ENCODE results near the gene KRT79. TPM values are rescaled to one million over a fixed set of nuclear protein-coding genes. Genes with fewer than 3 reads are reported as not detected.

The KRT79 gene
- total RNA-seq, 1 donor from 2014 or later, result not detected

- TF ChIP-seq CTCF (IDR thresholded peaks at IDR 0.05; ENCODE audit: partially characterized antibody, unreplicated experiment), result no peak
- peaks cover under 1% of the 10 kb centered on the region for H3K9me3 Mint-ChIP-seq (ENCODE audit: unreplicated experiment)
These were observed 42.6 kb downstream of the KRT79 start for GRCh38 chr12:52791271-52792184.

GRCh38 chr12:52790427-52791270 is 43.5 kb downstream of the KRT79 start:
- no peak for TF ChIP-seq CTCF (IDR thresholded peaks at IDR 0.05; ENCODE audit: partially characterized antibody, unreplicated experiment)
- H3K27ac Mint-ChIP-seq (ENCODE audit: unreplicated experiment), result no peak overlapping the region
- H3K9me3 Mint-ChIP-seq (ENCODE audit: unreplicated experiment), result no peaks in the 10 kb centered on the region
- H3K36me3 Mint-ChIP-seq (ENCODE audit: unreplicated experiment), result no peaks in the 10 kb centered on the region
- no peak overlapping the region for H3K4me3 Mint-ChIP-seq (ENCODE audit: unreplicated experiment)
- no peaks in the 10 kb centered on the region for H3K27me3 Mint-ChIP-seq (ENCODE audit: unreplicated experiment)
- no peak for DNase-seq
- H3K4me1 Mint-ChIP-seq (ENCODE audit: low read depth, unreplicated experiment), result no peaks in the 10 kb centered on the region

More at GRCh38 chr12:52791271-52792184, 42.6 kb downstream of the KRT79 start:
- Mint-ChIP-seq H3K27ac (ENCODE audit: unreplicated experiment) (no peak overlapping the region), H3K4me1 (ENCODE audit: low read depth, unreplicated experiment) (no peaks in the 10 kb centered on the region), H3K4me3 (ENCODE audit: unreplicated experiment) (no peak overlapping the region), H3K36me3 (ENCODE audit: unreplicated experiment) (no peaks in the 10 kb centered on the region), H3K27me3 (ENCODE audit: unreplicated experiment) (no peaks in the 10 kb centered on the region)
- DNase-seq, result no peak

GRCh38 chr12:52789637-52790426 is 44.3 kb downstream of the KRT79 start:
- no peaks in the 10 kb centered on the region for H3K4me1 Mint-ChIP-seq (ENCODE audit: low read depth, unreplicated experiment)
- no peak overlapping the region for H3K27ac Mint-ChIP-seq (ENCODE audit: unreplicated experiment)
- no peak for DNase-seq
- H3K27me3 Mint-ChIP-seq (ENCODE audit: unreplicated experiment), result no peaks in the 10 kb centered on the region
- H3K9me3 Mint-ChIP-seq (ENCODE audit: unreplicated experiment), result no peaks in the 10 kb centered on the region
- H3K36me3 Mint-ChIP-seq (ENCODE audit: unreplicated experiment), result no peaks in the 10 kb centered on the region
- TF ChIP-seq CTCF (IDR thresholded peaks at IDR 0.05; ENCODE audit: partially characterized antibody, unreplicated experiment), result no peak
- no peak overlapping the region for H3K4me3 Mint-ChIP-seq (ENCODE audit: unreplicated experiment)

- Mint-ChIP-seq H3K4me3 (ENCODE audit: unreplicated experiment) (no peak overlapping the region), H3K36me3 (ENCODE audit: unreplicated experiment) (no peaks in the 10 kb centered on the region), H3K27ac (ENCODE audit: unreplicated experiment) (no peak overlapping the region), H3K27me3 (ENCODE audit: unreplicated experiment) (no peaks in the 10 kb centered on the region), H3K9me3 (ENCODE audit: unreplicated experiment) (no peaks in the 10 kb centered on the region), H3K4me1 (ENCODE audit: low read depth, unreplicated experiment) (no peaks in the 10 kb centered on the region)
- DNase-seq, result no peak
- no peak for TF ChIP-seq CTCF (IDR thresholded peaks at IDR 0.05; ENCODE audit: partially characterized antibody, unreplicated experiment)
These were observed 45.1 kb downstream of the KRT79 start for GRCh38 chr12:52788876-52789636.

All from glutamatergic neuron (in vitro differentiated cells).